Measurements from ENCODE around the gene SH2B3.
A peak's percentile ranks its signal among the peaks of the same experiment; 100 is the strongest.

Gene SH2B3

GRCh38 chr12:111428081-111428727, 22.5 kb downstream of the SH2B3 start:
- no peak for DNase-seq (ENCODE audit: low spot score)

- DNase-seq (ENCODE audit: low spot score), result no peak
These were observed 23.0 kb downstream of the SH2B3 start for GRCh38 chr12:111428728-111429175.

- no peak for DNase-seq (ENCODE audit: low spot score)
These were observed 24.2 kb downstream of the SH2B3 start for GRCh38 chr12:111429828-111430432.

GRCh38 chr12:111430433-111431353, 25.0 kb downstream of the SH2B3 start:
- no peak for DNase-seq (ENCODE audit: low spot score)

- DNase-seq (ENCODE audit: low spot score), result no peak
These were observed 26.0 kb downstream of the SH2B3 start for GRCh38 chr12:111431772-111432171.

- DNase-seq (ENCODE audit: low spot score), result no peak
These were observed 28.3 kb downstream of the SH2B3 start for GRCh38 chr12:111434049-111434448.

- DNase-seq (ENCODE audit: low spot score), result peak; percentile 34
These were observed 29.1 kb downstream of the SH2B3 start for GRCh38 chr12:111434680-111435338.

- no peak for DNase-seq (ENCODE audit: low spot score)
These were observed 30.0 kb downstream of the SH2B3 start for GRCh38 chr12:111435661-111436201.

- no peak for DNase-seq (ENCODE audit: low spot score)
These were observed 30.5 kb downstream of the SH2B3 start for GRCh38 chr12:111436266-111436665.

- no peak for DNase-seq (ENCODE audit: low spot score)
These were observed 31.1 kb downstream of the SH2B3 start for GRCh38 chr12:111436811-111437210.

- DNase-seq (ENCODE audit: low spot score), result peak; percentile 82
These were observed 32.2 kb downstream of the SH2B3 start for GRCh38 chr12:111437816-111438454.

GRCh38 chr12:111438481-111438880, 32.8 kb downstream of the SH2B3 start:
- peak; percentile 84 for DNase-seq (ENCODE audit: low spot score)

- no peak for DNase-seq (ENCODE audit: low spot score)
These were observed 34.0 kb downstream of the SH2B3 start for GRCh38 chr12:111439657-111440151.

GRCh38 chr12:111440152-111440551, 34.4 kb downstream of the SH2B3 start:
- no peak for DNase-seq (ENCODE audit: low spot score)

GRCh38 chr12:111440631-111441030, 34.9 kb downstream of the SH2B3 start:
- no peak for DNase-seq (ENCODE audit: low spot score)

- no peak for DNase-seq (ENCODE audit: low spot score)
These were observed 35.6 kb downstream of the SH2B3 start for GRCh38 chr12:111441107-111441928.

- DNase-seq (ENCODE audit: low spot score), result no peak
These were observed 36.8 kb downstream of the SH2B3 start for GRCh38 chr12:111442301-111443045.

- no peak for DNase-seq (ENCODE audit: low spot score)
These were observed 37.4 kb downstream of the SH2B3 start for GRCh38 chr12:111443086-111443485.

- DNase-seq (ENCODE audit: low spot score), result peak; percentile 86
These were observed 37.9 kb downstream of the SH2B3 start for GRCh38 chr12:111443586-111443985.

Measured in kidney tubule cell (primary cell).